ENCODE measurements around the gene CELF6. TPM values are rescaled to one million over a fixed set of nuclear protein-coding genes. Genes with fewer than 3 reads are reported as not detected.

CELF6 gene
- total and polyA plus RNA-seq, 4 donors = 6.8 to 18.7 (median 13.4) TPM

DNA sequence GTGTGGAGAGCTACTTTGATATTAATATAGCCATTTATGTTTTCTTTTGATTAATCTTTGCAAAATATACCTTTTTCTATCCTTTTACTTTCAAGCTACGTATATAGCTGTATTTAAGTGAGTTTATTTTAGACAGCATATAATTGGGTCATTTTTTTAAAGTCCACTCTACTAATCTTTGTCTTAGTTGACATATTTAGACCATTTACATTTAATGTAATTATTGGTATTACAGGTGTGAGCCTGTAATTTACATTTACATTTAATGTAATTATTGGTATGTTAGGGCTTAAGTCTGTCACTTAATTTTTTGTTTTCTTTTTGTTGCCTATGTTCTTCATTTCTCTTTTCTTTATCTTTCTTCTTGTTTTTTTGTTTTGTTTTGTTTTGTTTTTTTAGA lies 3.8 kb upstream of the CELF6 start:
- Histone ChIP-seq H3K36me3 (ENCODE audit: control insufficient read depth, insufficient read depth, low read length) (peaks cover 4% of the 10 kb centered on the region), H3K9me3 (ENCODE audit: control insufficient read depth, insufficient read depth, low read length) (no peaks in the 10 kb centered on the region), H3K27ac (ENCODE audit: low read depth, low read length) (no peak overlapping the region), H3K27me3 (ENCODE audit: control insufficient read depth, insufficient read depth, low read length) (no peaks in the 10 kb centered on the region), H3K4me1 (ENCODE audit: control insufficient read depth, insufficient read depth, low read length) (peaks cover 16% of the 10 kb centered on the region), H3K4me3 (ENCODE audit: low read depth, low read length) (no peak overlapping the region)
- DNase-seq (ENCODE audit: low read depth in 4 of 6, low spot score in 6 of 6) = no peak
- no CpG with 5 or more reads among the region's 1 CpG for WGBS (ENCODE audit: insufficient coverage)

DNA sequence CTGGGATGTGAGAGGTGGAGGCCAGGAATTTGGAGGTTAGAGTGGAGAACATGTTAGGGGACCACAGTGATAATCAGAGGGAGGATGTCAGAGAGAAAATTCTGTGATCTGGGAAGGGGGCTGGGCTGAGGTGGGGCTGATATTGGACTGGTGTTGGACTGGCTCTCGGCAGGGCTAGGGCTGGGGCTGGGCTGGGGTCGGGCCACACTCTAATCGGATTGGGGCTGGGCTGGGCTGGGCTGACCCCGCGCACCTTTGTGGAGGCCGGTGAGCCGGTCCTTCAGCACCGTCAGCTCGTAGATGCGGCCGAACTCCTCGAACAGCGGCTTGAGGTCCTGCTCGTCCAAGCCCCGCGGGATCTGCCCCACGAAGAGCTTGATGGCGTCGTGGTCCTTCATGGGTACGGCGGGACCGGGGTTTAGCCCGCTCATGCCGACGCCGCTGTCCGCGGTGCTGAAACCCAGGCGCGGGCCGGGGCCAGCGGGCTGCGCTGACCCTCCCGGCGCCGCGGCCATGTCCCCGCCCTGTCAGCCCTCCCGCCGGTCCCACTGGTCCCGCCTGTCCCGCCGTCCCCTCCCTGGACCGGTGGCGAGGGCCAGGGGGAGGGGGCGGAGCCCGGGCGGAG lies 485 bp downstream of the CELF6 start:
- Histone ChIP-seq H3K27ac (ENCODE audit: low read depth, low read length) (no peak overlapping the region), H3K36me3 (ENCODE audit: control insufficient read depth, insufficient read depth, low read length) (no peaks in the 10 kb centered on the region), H3K4me3 (ENCODE audit: low read depth, low read length) (peak overlapping the region; percentile 32), H3K9me3 (ENCODE audit: control insufficient read depth, insufficient read depth, low read length) (no peaks in the 10 kb centered on the region), H3K4me1 (ENCODE audit: control insufficient read depth, insufficient read depth, low read length) (peaks cover 16% of the 10 kb centered on the region), H3K27me3 (ENCODE audit: control insufficient read depth, insufficient read depth, low read length) (no peaks in the 10 kb centered on the region)
- peak in 3 of 6 donors; percentile 12 to 87 (median 56) for DNase-seq (ENCODE audit: low read depth in 4 of 6, low spot score in 6 of 6)
- WGBS (ENCODE audit: insufficient coverage) = 4% methylated on average over 31 of the region's 48 CpGs

DNA sequence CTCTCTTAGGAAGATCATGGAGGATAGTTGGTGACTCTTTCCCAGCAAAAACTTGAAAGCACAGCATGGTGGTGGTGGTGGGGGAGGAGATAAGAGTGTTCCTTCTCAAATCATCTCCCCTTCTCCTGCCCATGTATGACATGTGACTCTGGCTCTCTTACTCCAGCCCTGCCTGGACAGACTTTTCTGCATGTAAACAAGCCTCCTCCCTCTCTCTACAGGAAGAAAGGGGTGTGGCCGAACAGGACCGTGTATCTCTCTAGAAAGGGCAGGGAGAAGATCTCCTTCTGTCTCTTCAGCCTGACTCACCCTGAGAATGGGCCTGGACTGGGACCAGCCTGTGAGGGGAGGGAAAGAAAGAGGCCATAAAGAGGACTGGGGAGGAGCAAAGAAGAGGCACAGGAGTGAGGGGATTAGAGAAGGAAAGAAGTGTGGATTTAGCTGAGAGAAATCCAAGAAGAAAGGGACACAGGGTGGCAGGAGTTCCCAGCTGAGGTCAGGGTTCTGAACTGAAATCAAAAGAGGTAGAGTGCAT lies 1.5 kb downstream of the CELF6 start:
- peaks cover 16% of the 10 kb centered on the region for H3K4me1 ChIP-seq (ENCODE audit: control insufficient read depth, insufficient read depth, low read length)
- H3K36me3 ChIP-seq (ENCODE audit: control insufficient read depth, insufficient read depth, low read length) = no peaks in the 10 kb centered on the region
- WGBS (ENCODE audit: insufficient coverage) = no CpG with 5 or more reads among the region's 2 CpGs
- no peaks in the 10 kb centered on the region for H3K9me3 ChIP-seq (ENCODE audit: control insufficient read depth, insufficient read depth, low read length)
- H3K27ac ChIP-seq (ENCODE audit: low read depth, low read length) = no peak overlapping the region
- no peaks in the 10 kb centered on the region for H3K27me3 ChIP-seq (ENCODE audit: control insufficient read depth, insufficient read depth, low read length)
- DNase-seq (ENCODE audit: low read depth in 4 of 6, low spot score in 6 of 6) = peak in 1 of 6 donors; percentile 5
- H3K4me3 ChIP-seq (ENCODE audit: low read depth, low read length) = no peak overlapping the region

DNA sequence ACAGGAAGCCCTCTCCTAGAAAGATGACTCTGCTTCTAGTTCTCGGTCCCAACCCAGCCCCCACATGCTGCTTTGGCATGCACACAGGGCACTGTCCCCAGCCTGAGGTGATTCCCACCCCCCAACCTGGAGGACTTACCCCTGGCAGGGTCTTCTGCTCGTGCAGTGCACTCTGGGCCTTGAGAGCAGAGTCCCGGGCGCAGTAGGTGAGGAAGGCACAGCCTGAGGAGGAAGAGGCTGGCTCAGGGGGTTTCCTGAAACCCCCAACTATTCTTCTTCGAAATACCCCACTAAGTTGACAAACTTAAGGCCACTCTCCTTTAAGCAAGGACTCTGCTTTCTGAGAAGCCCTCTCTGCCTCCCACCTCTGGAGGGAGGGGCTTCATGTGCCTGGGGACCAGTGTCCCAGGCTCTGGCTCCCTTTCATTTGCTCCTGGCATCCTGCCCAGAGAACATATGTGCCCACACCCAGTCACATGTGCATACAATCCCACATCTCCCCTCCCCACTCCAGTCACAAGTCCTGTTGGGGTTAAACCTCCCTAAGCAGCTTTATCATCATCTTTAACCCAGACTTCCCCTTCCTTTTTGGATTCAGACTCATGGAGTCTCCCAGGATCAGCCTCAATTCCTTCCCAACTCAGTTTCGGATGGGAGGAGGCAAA lies 4.1 kb downstream of the CELF6 start:
- Histone ChIP-seq H3K9me3 (ENCODE audit: control insufficient read depth, insufficient read depth, low read length) (no peaks in the 10 kb centered on the region), H3K4me3 (ENCODE audit: low read depth, low read length) (no peak overlapping the region), H3K27me3 (ENCODE audit: control insufficient read depth, insufficient read depth, low read length) (no peaks in the 10 kb centered on the region), H3K4me1 (ENCODE audit: control insufficient read depth, insufficient read depth, low read length) (peaks cover 19% of the 10 kb centered on the region), H3K27ac (ENCODE audit: low read depth, low read length) (no peak overlapping the region), H3K36me3 (ENCODE audit: control insufficient read depth, insufficient read depth, low read length) (no peaks in the 10 kb centered on the region)
- 75% methylated on average over 4 of the region's 6 CpGs for WGBS (ENCODE audit: insufficient coverage)
- DNase-seq (ENCODE audit: low read depth in 4 of 6, low spot score in 6 of 6) = peak in 2 of 6 donors; percentile 76

DNA sequence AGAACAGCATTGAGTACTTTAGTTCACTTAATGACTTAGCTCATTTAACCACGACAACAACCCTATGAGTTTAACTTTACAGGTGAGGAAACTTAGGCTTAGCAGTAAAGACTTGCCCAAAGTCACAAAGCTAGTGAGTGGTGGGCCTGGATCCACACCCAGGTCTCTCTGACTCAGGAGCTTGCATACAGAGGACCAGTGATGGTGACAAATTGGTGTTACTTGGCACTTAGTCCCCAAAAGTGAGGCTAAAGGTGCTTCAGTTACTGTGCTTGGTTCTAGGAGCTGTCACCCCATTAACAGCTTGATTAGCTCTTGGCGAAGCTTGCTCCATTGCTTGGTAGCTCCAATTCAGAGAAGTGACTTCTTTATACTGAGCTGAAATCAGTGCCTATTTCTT lies 6.1 kb downstream of the CELF6 start:
- DNase-seq (ENCODE audit: low read depth in 4 of 6, low spot score in 6 of 6) = no peak
- Histone ChIP-seq H3K4me1 (ENCODE audit: control insufficient read depth, insufficient read depth, low read length) (peaks cover 3% of the 10 kb centered on the region), H3K9me3 (ENCODE audit: control insufficient read depth, insufficient read depth, low read length) (no peaks in the 10 kb centered on the region), H3K36me3 (ENCODE audit: control insufficient read depth, insufficient read depth, low read length) (no peaks in the 10 kb centered on the region), H3K4me3 (ENCODE audit: low read depth, low read length) (no peak overlapping the region), H3K27me3 (ENCODE audit: control insufficient read depth, insufficient read depth, low read length) (no peaks in the 10 kb centered on the region), H3K27ac (ENCODE audit: low read depth, low read length) (no peak overlapping the region)
- WGBS (ENCODE audit: insufficient coverage) = 86% methylated on average over 1 of the region's 2 CpGs

DNA sequence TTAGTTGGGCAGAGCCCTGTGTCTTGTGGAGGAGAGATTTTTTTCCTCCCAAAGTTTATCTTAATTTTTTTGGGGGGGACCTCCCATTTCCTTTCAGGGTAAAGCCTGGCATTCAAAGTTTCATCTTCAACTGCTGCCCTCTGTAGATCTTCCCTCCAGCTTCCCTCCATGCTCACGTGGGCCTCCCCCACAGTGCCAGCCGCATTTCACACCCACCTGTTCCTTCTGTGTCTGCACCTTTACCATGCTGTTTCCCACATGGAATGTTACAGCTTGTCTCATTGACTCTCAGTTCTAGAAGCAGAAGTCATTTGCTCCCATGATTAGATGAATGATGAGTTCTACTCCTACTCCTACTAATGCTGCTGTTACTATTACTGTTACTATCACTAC lies 6.5 kb downstream of the CELF6 start:
- peaks cover 3% of the 10 kb centered on the region for H3K4me1 ChIP-seq (ENCODE audit: control insufficient read depth, insufficient read depth, low read length)
- no peak overlapping the region for H3K27ac ChIP-seq (ENCODE audit: low read depth, low read length)
- no peaks in the 10 kb centered on the region for H3K9me3 ChIP-seq (ENCODE audit: control insufficient read depth, insufficient read depth, low read length)
- H3K36me3 ChIP-seq (ENCODE audit: control insufficient read depth, insufficient read depth, low read length) = no peaks in the 10 kb centered on the region
- WGBS (ENCODE audit: insufficient coverage) = 59% methylated on average over 2 of the region's 2 CpGs
- H3K4me3 ChIP-seq (ENCODE audit: low read depth, low read length) = no peak overlapping the region
- H3K27me3 ChIP-seq (ENCODE audit: control insufficient read depth, insufficient read depth, low read length) = no peaks in the 10 kb centered on the region
- no peak for DNase-seq (ENCODE audit: low read depth in 4 of 6, low spot score in 6 of 6)

DNA sequence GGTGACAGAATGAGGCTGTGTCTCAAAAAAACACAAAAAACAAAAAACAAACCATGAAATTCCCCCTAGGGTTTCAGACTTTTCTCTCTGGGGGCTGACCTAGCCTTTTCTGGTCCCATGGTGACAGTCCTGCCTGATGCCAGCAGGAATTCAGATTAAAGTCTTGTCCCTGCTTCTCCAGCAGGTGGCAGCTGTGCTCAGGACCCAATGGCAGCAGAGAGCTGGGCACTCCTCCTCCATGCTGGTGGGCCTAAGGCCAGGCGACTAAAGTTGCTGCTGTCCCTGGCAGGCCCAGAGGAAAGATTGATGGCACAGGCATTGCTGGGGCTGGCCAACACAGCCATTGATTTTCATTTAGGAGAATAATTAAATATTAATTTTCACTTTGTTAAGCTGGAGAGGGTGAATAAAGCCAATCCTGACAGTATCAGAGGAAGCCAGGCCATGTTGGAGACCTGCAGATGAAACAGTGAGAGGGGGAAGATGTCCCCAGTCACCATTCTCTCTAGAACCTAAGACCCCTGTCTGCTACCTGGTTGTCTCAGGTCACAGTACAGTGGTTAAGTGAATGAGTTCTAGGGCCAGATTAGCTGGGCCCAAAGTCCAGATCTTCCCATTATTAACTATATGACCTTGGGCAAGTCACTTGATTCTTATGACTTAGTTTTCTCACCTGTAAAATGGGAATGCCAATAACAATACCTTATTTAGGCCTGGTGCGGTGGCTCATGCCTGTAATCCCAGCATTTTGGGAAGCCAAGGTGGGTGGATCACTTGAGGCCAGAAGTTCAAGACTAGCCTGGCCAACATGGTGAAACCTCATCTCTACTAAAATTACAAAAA lies 7.1 kb downstream of the CELF6 start:
- peak in 4 of 6 donors; percentile 46 to 86 (median 63) for DNase-seq (ENCODE audit: low read depth in 4 of 6, low spot score in 6 of 6)
- WGBS (ENCODE audit: insufficient coverage) = no CpG with 5 or more reads among the region's 2 CpGs
- Histone ChIP-seq H3K4me1 (ENCODE audit: control insufficient read depth, insufficient read depth, low read length) (peaks cover 4% of the 10 kb centered on the region), H3K27ac (ENCODE audit: low read depth, low read length) (no peak overlapping the region), H3K27me3 (ENCODE audit: control insufficient read depth, insufficient read depth, low read length) (no peaks in the 10 kb centered on the region), H3K4me3 (ENCODE audit: low read depth, low read length) (no peak overlapping the region), H3K9me3 (ENCODE audit: control insufficient read depth, insufficient read depth, low read length) (no peaks in the 10 kb centered on the region), H3K36me3 (ENCODE audit: control insufficient read depth, insufficient read depth, low read length) (no peaks in the 10 kb centered on the region)

DNA sequence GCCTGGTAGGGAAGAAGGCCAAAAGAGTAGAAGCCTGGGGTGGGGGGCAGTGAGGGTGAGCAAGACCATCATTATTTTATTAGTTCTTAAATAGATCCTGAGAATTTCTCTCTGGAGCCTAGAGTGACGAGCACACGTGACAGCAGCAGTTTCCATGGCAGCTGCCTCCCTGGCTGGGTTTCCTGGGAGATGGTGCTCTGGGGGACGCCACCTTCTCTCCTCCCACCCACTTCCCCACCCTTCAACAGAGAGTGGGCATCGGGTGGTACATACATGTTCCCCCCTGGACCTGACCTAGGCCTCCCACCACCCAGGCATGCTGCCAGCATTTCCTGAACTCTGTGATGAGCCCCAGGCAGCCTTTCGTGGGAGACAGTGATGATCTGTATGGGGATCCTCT lies 12.9 kb downstream of the CELF6 start:
- WGBS (ENCODE audit: insufficient coverage) = 17% methylated on average over 1 of the region's 5 CpGs
- DNase-seq (ENCODE audit: low read depth in 4 of 6, low spot score in 6 of 6) = peak in 2 of 6 donors; percentile 71 to 87
- Histone ChIP-seq H3K27ac (ENCODE audit: low read depth, low read length) (peak overlapping the region; percentile 64), H3K36me3 (ENCODE audit: control insufficient read depth, insufficient read depth, low read length) (no peaks in the 10 kb centered on the region), H3K9me3 (ENCODE audit: control insufficient read depth, insufficient read depth, low read length) (no peaks in the 10 kb centered on the region), H3K4me3 (ENCODE audit: low read depth, low read length) (no peak overlapping the region), H3K27me3 (ENCODE audit: control insufficient read depth, insufficient read depth, low read length) (no peaks in the 10 kb centered on the region), H3K4me1 (ENCODE audit: control insufficient read depth, insufficient read depth, low read length) (peaks cover 32% of the 10 kb centered on the region)

DNA sequence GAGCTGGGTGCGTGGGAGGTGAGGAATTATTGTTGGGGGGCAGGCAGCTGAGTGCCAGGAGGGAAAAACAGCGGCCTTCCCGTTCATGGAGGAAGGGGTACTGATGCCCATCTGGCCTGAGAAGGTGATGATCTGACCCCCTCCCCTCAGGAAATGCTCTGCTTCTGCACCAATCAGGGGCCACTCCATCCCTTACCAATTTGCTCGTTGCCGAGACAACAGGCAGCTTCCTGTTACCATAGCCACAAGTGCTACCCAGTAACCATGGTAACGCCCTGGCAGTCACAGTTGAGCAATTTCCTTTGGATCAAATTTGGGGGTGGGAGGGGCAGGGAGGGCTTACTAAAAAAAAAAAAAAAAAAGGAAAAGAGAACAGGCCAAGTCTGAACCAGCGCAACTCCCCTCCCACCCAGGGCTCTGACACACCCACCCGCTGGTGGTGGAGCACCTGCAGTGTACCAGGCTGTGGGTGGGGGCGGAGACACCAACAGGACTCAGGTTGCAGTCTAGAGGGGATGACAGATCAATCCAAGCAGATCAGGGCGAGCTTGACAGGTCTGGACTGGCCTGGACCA lies 13.7 kb downstream of the CELF6 start:
- H3K9me3 ChIP-seq (ENCODE audit: control insufficient read depth, insufficient read depth, low read length) = no peaks in the 10 kb centered on the region
- peaks cover 32% of the 10 kb centered on the region for H3K4me1 ChIP-seq (ENCODE audit: control insufficient read depth, insufficient read depth, low read length)
- H3K4me3 ChIP-seq (ENCODE audit: low read depth, low read length) = peak overlapping the region; percentile 1
- no peaks in the 10 kb centered on the region for H3K36me3 ChIP-seq (ENCODE audit: control insufficient read depth, insufficient read depth, low read length)
- peak overlapping the region; percentile 64 for H3K27ac ChIP-seq (ENCODE audit: low read depth, low read length)
- H3K27me3 ChIP-seq (ENCODE audit: control insufficient read depth, insufficient read depth, low read length) = no peaks in the 10 kb centered on the region
- 17% methylated on average over 2 of the region's 10 CpGs for WGBS (ENCODE audit: insufficient coverage)
- peak in 5 of 6 donors; percentile 70 to 98 (median 88) for DNase-seq (ENCODE audit: low read depth in 4 of 6, low spot score in 6 of 6)

Measured in spinal cord (tissue), 10 donors.